HG02763 (cell line): Measurements from ENCODE around the gene EYA2.
"Not testable (repeated sequence)": the region's sequence is repeated elsewhere in the genome, so short reads cannot be mapped to it uniquely, and the experiment has no call there.

ENCODE experiments used
- ATAC-seq: cut with Tn5 transposase; IDR thresholded peaks from one replicate; pipeline ENCODE4 v1.9.1; 2021; ENCODE audit warnings: mild to moderate bottlenecking, moderate library complexity; ENCODE audit not compliant: unreplicated experiment

The EYA2 gene

GRCh38 chr20:46951840-46952497 lies 57.3 kb downstream of the EYA2 start:
- ATAC-seq, result no peak

- ATAC-seq, result no peak
Measured at GRCh38 chr20:46953596-46953995, 59.0 kb downstream of the EYA2 start.

- ATAC-seq, result no peak
Measured at GRCh38 chr20:46954490-46955038, 59.9 kb downstream of the EYA2 start.

- no peak for ATAC-seq
Measured at GRCh38 chr20:46955601-46956556, 61.2 kb downstream of the EYA2 start.

- no peak for ATAC-seq
Measured at GRCh38 chr20:46959081-46959692, 64.5 kb downstream of the EYA2 start.

- no peak for ATAC-seq
Measured at GRCh38 chr20:46959821-46960220, 65.2 kb downstream of the EYA2 start.

GRCh38 chr20:46960536-46960935 lies 65.9 kb downstream of the EYA2 start:
- ATAC-seq, result no peak

- not testable (repeated sequence) for ATAC-seq
Measured at GRCh38 chr20:46961968-46962367, 67.3 kb downstream of the EYA2 start.

GRCh38 chr20:46962452-46963195 lies 68.0 kb downstream of the EYA2 start:
- no peak for ATAC-seq

- ATAC-seq, result no peak
Measured at GRCh38 chr20:46963196-46963529, 68.5 kb downstream of the EYA2 start.

- no peak for ATAC-seq
Measured at GRCh38 chr20:46963758-46964617, 69.3 kb downstream of the EYA2 start.

- ATAC-seq, result no peak
Measured at GRCh38 chr20:46964618-46965455, 70.2 kb downstream of the EYA2 start.

- no peak for ATAC-seq
Measured at GRCh38 chr20:46965477-46965876, 70.8 kb downstream of the EYA2 start.

GRCh38 chr20:46967646-46968045 lies 73.0 kb downstream of the EYA2 start:
- no peak for ATAC-seq

GRCh38 chr20:46970937-46971630 lies 76.4 kb downstream of the EYA2 start:
- no peak for ATAC-seq

- no peak for ATAC-seq
Measured at GRCh38 chr20:46973766-46974165, 79.1 kb downstream of the EYA2 start.

- ATAC-seq, result no peak
Measured at GRCh38 chr20:46974669-46975434, 80.2 kb downstream of the EYA2 start.

- ATAC-seq, result no peak
Measured at GRCh38 chr20:46975976-46976375, 81.3 kb downstream of the EYA2 start.
